NCI-H2196 treated with DMSO at 0.1 percent for 48 hours (cell line): Measurements from ENCODE around the gene NDUFB7.
"Not testable (repeated sequence)": the region's sequence is repeated elsewhere in the genome, so short reads cannot be mapped to it uniquely, and the experiment has no call there.

ENCODE experiments used
- DNase-seq: peaks from one replicate; lab custom pipeline; 2025; ENCODE audit not compliant: unreplicated experiment; lab: John Stamatoyannopoulos, UW

The NDUFB7 gene

DNA sequence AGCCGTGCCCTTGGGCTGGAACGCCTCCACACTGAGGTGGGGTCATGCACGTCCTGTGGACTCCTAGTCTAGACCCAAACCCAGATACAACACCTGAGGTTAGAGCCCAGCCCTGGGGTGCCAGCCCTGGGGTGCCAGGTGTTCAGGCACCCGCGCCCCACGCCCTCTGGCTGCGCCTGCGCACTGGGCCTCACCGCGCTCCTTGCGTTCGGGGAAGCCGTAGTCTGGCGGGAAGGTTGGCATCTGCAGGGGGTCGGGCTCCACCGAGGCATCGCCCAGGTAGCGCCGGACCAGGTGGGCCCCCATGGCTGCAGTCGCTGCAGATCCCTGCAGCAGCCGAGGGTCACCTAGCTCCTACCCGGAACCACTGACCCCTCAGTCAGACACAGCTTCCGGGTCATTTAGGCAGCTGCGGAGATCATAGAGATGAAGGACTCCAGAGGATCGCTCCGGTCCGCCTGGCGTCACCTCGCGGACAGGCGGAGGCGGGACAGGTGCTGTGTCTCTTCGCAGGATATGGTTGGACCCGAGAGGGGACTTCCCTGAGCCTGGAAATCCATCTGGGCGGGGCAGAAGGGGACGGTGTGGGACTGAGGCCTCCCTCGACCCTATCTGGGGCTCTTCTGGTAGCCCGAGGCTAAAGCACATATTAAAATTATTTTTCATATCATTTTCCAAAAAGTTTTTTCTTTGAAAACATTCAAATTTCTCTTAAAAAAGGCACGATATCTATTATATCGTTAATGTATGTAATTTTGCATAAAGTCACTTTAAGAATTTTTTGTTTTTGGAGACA lies at the start of gene NDUFB7:
Gene NDUFB7 (minus strand): TSS at position 372 of the 796 bp plus-strand sequence. CDS start 66 bp downstream, at position 306.
- peak; percentile 86 for DNase-seq

DNA sequence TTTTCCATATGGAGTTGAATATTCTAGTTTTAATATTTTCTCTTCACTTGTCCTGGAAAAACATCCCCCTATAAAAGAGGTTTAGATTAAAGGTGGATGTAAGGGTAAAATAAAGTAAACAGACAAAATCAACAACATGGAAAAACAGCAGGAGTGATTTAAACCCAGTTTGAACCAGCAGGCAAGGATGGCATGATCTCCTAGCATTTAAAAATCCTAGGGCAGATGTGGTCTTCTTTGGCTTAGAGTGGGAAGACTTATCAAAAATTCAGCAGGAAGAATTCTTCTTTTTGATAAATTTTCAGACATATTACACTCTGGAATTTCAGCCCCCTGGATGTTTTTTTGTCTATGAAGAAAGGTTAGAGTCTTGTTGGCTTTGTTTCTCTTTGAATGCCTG lies 47.5 kb upstream of the NDUFB7 start:
- DNase-seq: no peak

GRCh38 chr19:14616407-14616806 lies 44.5 kb upstream of the NDUFB7 start:
- no peak for DNase-seq

DNA sequence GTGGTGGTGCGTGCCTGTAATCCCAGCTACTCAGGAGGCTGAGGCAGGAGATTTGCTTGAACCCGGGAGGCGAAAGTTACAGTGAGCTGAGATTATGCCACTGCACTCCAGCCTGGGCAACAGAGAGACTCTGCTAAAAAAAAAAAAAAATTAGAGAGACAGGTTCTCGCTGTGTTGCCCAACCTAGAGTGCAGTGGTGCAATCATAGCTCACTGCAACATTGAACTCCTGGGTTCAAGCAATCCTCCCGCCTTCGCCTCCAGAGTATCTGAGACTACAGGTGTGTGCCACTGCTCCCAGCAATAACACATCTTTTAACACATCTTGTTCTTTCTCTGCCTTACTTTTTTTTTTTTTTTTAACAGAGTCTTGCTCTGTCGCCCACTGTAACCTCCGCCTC lies 43.8 kb upstream of the NDUFB7 start:
- DNase-seq: no peak

DNA sequence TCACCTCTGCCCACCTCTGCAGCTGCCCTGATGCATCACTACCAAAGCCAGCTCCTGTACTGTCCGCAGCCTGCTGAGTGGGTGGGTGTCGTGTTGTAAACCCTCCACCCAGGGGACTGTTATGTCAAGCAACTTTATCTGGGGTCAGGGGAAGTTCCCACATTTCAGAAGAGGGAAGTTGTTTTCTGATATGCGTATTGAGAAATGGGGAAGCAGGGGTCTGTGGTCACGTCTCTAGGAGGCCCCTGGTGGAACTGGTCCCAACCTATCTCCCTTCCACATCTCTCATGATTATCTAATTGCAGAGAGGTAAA lies 42.2 kb upstream of the NDUFB7 start:
- DNase-seq: no peak

DNA sequence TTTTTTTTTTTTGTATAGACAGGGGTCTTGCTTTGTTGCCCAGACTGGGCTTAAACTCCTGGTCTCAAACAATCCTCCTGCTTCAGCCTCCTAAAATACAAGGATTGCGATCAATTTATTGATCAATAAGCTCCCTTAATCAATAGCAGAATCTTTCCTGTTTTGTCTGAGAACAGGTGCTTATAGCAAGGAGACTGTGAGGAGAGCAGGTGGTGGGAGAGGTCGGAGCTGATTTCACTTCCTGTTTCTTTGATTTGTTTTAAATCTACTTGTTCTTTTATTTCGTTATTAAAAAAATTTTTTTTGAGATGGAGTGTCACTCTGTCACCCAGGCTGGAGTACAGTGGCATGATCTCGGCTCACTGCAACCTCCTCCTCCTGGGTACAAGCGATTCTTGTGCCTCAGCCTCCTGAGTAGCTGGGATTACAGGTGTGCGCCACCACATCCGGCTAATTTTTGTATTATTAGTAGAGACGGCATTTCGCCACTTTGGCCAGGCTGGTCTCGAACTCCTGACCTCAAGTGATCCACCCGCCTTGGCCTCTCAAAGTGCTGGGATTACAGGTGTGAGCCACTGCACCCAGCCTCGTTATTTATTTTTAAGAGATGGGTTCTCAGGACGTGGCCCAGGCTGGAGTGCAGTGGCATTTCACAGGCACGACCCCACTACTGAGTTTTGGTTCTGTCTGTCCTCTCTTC lies 41.7 kb upstream of the NDUFB7 start:
- not testable (repeated sequence) for DNase-seq

DNA sequence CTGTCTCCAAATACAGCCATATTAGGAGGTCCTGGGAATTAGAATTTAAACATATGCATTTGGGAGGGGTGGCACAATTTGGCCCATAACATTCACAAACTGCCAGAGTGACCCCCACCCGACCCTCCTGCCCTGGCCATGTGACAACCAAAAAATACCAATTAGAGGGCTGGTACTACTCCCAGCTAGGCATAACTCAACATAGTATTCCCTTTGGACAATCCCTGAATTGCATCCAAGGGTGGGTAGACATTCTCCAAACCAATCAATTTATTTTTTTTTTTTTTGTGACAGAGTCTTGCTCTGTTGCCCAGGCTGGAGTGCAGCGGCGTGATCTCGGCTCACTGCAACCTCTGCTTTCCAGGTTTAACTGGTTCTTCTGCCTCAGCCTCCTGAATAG lies 40.8 kb upstream of the NDUFB7 start:
- no peak for DNase-seq

- not testable (repeated sequence) for DNase-seq
Measured at GRCh38 chr19:14612242-14612641, 40.4 kb upstream of the NDUFB7 start.

GRCh38 chr19:14611051-14611450 lies 39.2 kb upstream of the NDUFB7 start:
- DNase-seq: no peak

- no peak for DNase-seq
Measured at GRCh38 chr19:14606627-14607026, 34.8 kb upstream of the NDUFB7 start.

DNA sequence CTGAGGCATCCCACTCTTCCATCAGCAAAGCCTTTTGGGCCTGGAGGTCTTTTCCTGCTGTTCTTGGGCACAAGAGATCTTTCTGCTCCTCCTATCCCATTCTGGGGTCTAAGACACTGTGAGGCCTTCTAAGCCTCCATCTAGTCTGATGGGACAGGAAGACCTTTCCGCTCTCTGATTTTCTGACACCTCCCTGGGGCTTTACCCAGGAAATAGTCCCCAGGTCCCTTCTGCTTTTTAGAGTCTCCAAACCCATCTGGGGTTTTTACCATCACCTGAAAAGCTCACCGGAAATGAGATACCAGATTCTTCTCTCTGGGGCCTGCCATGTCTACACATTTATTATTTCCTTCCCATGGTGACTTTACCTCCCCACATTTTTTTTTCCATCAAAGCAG lies 32.1 kb upstream of the NDUFB7 start:
- DNase-seq: no peak

GRCh38 chr19:14599548-14600147 lies 27.8 kb upstream of the NDUFB7 start:
- DNase-seq: no peak

DNA sequence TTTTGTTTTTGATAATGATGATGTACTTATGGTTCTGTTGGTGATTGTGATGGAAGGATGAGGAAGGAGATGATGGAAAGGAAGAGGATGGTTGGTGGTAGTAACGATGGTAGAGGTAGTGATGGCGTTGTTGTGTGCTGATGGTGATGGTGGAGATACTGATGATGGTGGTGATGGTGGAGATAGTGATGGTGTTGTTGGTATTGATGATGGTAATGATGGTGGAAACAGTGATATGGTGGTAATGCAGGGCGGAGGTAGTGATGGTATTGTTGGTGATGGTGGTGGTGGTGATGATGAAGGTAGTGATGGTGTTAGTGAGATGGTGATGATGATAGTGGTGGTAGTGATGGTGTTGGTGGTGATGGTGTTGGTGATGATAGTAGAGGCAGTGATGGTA lies 23.7 kb upstream of the NDUFB7 start:
- DNase-seq: no peak

- not testable (repeated sequence) for DNase-seq
Measured at GRCh38 chr19:14589433-14589832, 17.6 kb upstream of the NDUFB7 start.

GRCh38 chr19:14585187-14585586 lies 13.3 kb upstream of the NDUFB7 start:
- DNase-seq: not testable (repeated sequence)

DNA sequence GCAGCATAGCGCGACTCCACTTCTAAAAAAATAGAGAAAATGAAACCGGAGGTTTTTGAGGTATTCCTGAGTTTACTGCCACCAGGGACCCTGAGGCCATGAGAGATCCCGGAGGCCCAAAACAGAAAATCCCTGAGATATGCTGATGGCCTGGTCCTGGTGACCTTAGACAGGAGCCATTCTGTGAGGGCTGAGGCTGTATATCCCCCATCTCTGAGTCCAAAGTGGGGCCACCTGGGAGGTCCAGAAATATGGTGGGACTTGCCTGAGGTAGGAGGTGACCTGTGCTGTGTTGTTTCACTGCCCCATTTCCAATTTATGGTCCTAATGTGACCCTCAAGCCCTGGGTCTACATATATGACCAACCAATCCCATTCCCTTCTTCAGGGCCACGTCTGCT lies 12.5 kb upstream of the NDUFB7 start:
- DNase-seq: not testable (repeated sequence)

GRCh38 chr19:14582894-14583340 lies 11.1 kb upstream of the NDUFB7 start, which contains the start of gene CLEC17A:
Gene CLEC17A (plus strand): TSS chr19:14583084. CDS start chr19:14583161, 77 bp downstream.
- no peak for DNase-seq

DNA sequence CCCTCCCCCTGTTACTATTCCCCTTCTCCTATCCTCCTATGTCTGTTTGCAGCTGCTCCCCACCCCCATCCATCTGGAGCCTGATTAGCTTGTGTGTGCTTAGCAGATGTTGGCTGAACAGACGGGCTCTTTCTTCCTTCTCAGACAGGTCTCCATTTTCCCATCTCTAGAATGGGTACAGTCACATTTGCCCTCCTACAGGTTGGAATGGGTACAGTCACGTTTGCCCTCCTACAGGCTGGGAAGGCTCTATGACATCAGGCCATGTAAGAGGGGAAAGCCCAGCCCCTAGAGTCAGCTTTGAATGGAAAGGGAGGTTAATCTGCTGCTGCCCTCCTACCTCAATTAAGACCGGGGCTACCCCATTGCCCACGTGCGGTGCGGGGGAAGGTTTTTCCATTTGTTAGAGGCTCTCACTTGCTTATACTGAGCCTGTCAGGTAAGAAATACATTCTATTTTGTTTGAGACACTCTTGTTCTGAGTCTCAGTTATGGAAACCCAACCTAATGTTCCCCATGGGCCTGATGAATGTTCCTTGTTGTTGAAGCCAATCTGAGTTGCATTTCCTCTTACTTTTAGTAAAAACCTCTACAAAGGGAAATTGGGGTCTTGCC lies 8.9 kb upstream of the NDUFB7 start:
- DNase-seq: no peak

- no peak for DNase-seq
Measured at GRCh38 chr19:14577885-14578427, 6.1 kb upstream of the NDUFB7 start.

DNA sequence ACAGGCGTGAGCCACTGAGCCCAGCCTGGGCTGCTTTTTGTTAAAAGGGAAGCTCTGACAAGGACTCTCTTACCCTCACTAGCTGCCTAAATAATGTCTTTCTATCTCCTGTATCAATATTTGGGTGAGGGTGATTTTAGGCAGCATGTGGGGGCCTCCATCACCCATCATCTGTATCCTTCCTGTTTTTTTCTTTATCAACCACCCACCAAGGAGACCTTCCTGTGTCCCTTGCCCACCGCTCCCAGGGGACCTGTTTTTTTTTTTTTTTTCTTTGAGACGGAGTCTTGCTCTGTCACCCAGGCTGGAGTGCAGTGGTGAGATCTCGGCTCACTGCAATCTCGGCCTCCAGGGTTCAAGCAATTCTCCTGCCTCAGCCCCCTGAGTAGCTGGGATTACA lies 5.4 kb upstream of the NDUFB7 start:
- DNase-seq: no peak

DNA sequence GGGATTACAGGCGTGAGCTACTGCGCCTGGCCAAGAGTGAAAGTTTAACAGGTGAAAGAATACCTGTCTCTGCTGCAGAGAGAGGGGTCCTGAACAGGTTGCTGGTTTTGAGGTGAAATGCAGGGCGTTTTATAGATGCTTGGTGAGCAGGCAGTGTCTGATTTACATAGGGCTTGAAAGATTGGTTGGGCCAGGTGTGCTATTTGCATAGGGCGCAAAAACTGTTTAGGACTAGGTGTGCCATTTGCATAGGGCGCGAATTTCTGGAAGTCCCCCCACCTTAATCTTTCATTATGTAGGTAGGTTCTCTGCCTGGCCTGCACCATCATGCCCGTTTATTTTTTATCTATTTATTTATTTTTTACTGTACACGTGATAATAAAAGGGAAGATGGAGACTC lies 4.5 kb upstream of the NDUFB7 start:
- DNase-seq: no peak
